HG03097 (cell line): ENCODE results near the gene PFDN4.

ENCODE experiments used
- ATAC-seq: cut with Tn5 transposase; IDR thresholded peaks from one replicate; pipeline ENCODE4 v1.9.1; 2021; ENCODE audit not compliant: unreplicated experiment, low FRiP score

PFDN4 gene

DNA sequence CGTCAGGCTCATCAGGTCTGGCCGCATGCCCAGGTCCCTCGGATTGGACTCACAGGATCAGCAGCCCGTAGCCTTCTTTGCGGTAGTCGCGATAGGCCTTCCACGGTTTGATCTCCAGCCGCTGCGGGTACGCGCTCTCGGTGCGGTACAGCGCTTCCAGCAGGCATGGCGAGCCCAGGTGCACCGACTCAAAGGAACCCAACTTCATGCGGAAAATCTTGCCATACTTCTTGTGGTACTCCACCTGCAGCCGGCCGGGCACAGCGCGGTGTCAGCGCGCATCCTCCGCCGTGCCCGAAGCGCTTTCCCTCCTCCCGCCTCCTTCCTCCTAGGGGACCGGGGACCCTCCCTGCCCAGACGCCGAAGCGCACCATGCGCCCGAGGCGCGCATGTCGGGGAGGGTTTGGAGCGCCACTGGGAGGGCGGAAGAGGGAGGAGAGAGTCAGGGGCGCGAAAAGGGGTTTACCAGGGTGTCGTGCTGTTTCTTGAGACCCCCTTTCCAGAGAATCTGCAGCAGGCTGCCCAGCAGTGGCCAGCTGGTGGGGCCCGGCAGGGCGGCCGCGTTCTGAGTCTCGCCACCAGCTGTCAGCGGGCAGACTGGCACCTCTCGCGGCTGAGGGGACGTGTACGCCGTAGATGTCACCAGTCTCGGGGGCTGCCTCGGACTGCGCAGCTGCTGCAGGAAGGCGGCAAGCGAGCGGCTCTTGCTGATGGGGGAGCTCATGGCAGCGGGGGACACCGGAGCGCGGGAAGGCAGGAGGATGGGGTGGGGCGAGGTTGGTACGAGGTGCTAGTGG is 34.8 kb upstream of the PFDN4 start:
- ATAC-seq: no peak

DNA sequence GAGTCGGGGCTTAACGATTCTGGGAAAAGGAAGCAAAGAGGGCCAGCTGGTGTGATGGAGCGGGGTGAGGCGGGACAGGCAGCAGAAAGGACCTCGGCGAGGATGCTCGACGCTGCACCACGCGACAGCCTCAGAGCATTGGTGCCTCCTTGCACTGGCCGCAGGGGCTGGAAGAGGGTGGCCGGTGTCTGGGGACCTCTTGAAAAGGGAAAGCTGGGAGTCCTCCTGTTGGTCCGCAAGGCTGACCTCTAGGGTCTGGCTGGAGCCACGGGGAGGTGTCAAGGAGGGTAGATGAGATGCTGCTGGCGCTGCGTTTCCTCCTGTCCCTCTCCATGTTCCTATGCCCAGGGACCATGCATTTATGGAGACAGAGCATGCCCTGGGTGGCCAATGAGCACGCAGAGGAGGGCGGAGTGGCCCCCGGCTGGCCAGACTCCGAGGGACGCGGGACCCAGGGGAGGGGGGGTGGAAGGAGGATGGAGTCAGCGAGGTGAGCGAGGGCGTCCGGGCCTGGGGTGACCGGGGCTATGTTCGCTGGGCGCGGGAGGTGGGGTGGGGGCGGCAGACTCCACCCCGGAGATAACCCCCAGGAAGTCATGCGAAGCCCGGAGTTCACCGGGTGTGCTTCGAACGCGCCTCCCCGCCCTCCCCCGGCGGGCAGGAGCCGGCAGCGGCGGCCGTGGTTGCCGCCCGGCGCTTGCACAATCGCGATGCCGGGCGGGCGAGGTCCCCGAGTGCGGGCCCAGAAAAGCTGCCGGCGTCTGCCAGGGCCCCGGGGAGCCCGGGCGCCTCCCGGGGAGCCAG is 34.0 kb upstream of the PFDN4 start, which contains the start of gene CYP24A1:
CYP24A1 (minus strand) TSS at position 334 of the 804 bp plus-strand sequence. CDS start 407 bp downstream, outside the sequence.
- no peak for ATAC-seq

DNA sequence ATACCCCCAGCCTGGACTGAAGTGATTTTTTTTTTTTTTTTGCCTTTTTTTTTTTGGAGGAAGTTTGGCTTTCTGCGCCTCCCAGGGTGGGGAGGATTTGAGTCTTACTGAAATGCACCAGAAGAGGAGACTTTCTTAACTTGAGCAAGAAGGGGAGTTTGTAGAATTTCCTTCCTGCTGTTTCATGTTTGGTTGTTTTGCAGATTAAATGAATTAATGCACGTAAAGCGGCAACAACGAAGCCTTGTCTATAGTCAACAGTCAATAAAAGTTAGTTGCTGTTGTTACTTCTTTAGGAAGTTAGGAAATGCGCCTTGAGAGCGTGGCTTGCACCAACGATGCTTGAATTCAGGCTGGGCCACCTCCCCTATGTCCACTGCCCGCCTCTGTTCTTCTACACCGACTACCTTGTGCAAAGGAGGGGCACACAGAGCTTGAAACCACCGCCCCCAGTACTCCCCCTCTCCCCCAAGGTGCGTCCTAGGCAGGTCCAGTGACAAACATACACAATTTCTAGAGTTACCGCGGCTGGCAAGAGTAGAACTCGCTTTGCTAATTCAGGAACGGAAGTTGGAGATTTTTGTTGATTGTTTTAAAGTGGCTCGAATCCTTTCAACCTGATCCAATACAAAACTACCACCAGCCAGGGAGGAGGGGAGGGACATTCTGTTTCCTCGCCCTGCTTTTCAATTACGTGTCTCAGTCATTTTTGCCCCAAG is 33.3 kb upstream of the PFDN4 start:
- no peak for ATAC-seq

DNA sequence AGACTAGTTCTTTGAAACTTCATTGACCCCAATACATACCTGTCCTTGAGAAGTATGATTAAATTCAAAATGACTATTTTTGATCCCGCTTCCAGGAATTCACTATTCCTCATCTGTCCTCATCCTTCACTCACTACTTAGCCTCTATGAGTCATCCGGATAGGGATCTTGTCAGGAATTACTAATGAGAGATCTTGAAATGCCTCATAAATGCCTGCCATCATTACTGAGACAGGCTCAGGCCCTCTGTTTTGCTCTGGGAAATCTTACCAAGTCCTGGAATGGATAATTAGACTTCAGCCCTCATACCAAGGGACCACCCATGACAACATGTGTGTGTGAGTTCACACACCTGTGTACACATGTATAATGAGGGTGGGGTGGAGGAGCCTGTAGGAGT is 31.3 kb upstream of the PFDN4 start:
- ATAC-seq: no peak

DNA sequence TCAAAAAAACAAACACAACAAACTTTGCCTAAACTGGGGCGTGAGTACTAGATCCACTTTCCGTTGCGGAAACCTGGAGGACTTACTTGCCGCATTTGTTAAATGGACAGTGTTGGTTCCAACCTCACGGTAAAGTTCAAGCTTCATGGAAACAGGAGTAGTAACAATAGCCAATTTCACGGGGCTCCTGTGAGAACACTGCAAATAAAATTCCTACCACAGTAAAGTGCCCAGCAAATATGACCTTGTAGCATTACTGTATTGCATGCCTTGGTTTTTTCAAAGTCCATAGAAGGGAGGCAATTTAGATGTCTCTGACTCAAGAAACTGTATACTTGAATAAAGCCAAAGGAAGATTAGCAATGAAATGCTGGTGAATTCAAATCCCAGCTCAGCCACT is 30.5 kb upstream of the PFDN4 start:
- no peak for ATAC-seq

DNA sequence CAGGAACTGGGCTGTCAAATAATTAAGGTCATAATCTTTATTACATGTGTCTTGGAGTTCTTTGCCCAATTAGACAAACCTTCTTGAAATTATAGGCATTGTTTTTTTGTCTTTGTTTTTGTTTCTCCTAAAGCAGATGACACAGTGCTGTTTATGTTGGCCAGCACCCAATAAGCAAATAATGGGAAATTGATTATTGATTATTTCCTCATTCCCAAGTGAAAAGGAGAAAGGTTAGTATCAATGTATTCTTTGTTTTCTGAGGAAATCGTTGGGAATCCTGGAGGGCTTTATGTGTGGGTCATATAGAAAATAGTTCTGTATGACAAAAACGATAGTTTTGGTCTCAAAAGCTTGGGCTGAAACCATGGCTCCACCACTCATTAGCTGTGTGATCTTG is 29.6 kb upstream of the PFDN4 start:
- no peak for ATAC-seq

DNA sequence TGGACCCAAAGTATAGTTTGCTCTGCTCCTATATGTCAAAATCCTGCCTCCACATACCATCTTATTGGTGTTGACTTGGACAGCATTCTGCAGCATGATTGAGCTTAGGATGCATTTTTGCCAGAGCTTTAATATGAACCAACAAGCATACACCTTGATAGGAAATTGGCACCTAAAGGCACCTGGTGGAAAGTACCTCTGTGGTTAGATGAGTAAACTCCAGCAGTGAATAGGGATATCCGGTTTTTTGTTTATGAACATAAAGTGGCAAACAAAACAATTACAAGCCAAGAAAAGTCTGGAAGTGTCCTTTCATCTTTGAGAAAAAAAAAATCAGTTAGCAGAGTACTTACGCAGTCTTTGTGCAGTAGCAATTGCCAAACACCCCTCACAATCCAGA is 27.9 kb upstream of the PFDN4 start:
- ATAC-seq: no peak

DNA sequence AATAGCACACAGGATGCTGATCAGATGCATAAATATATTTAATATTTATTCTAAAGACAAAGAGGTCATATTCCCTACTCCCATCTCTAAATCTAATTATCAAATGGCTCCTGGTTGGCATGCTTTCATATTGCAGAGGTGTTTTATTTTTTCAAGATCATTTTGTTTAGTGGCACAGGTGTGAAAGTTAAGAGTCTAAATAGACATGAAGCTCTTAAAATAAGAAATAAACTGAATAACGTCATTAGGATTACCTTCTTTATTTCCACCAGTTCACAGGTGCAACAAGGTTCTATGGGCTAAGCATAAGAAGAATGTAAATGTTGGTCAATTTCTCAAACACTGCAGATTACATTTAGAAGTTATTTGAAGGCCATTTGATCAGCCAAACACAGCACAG is 27.0 kb upstream of the PFDN4 start:
- no peak for ATAC-seq

DNA sequence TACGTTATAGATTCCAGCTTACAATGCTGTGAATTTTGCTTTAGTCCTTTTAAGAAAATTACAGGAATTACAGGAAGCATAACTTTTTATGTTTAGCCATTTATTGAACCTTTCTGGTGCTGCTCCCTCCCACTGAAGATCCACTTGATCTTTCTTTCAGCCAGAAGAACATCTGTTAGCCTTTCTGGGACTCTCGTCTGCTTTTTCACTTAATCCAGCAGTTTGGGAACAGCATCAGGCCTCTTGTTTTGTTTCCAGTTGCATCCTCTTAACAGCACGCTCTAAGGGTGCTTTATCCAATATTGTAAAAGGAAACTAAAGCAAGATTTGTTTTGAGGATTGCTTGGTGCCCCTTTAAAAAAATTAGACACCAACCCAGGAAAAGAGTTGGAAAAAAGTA is 23.8 kb upstream of the PFDN4 start:
- ATAC-seq: no peak

DNA sequence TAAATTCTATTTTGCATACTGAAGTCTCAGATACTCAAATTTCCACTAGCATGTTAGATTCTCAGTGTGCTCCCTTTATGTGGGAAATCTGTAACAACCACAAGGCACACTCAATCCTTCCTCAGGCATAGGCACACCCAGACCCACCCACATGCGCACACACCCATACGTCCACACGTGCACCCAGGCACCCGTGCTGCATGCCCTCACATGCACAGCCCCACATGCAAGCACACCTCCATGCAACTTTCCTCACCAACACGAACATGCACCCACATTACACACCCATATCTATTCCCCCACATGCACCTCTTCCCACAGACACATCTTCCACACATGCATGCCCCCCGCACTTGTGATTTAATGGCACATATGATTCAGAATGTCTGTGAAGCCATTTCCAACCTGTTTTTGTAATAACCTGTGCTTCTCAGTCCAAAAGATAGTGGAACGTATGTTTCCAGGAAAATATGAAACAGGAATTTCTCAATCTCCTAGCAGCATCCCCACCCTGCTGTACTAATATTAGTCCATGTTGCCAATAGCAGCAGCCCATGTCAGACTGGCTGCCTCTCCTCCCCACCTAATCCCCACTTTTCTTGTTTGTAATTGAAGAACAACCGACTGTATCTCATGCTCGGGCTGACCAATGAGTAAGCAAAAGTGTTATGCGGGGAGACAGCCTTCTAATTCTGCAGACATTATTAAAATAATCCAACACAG is 22.8 kb upstream of the PFDN4 start:
- no peak for ATAC-seq

DNA sequence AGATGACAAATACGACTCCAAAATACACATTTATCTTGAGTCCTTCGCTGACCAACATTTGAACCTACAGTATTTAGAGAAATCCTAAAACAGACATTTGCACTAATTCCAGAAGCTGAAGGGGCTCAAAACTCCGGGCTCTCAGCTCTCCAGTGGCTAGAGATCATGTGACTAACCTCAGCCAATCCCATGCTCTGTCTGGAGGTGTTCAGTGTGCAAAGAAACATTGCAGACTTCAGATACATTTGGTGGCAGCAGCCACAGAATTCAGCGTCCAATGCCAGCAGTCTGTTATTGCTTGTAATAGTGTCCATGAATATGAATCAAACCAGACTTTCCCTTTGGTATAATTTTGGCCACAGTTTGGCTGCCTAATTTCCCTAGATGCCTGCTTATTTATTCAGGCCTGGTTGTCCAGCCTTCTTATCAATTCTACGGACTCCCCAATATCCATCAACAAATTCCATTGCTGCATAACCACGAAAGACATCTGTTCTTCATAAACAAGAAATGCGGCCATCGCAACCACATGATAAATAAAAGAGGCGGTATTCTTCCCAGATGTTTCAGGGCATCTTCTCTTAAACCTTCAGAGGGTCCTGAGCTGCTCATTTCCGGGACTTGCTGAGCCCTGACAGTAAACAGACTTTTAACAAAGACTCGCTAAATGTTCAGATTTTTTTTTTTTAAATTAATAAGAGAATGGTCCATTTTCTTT is 19.6 kb upstream of the PFDN4 start:
- no peak for ATAC-seq

DNA sequence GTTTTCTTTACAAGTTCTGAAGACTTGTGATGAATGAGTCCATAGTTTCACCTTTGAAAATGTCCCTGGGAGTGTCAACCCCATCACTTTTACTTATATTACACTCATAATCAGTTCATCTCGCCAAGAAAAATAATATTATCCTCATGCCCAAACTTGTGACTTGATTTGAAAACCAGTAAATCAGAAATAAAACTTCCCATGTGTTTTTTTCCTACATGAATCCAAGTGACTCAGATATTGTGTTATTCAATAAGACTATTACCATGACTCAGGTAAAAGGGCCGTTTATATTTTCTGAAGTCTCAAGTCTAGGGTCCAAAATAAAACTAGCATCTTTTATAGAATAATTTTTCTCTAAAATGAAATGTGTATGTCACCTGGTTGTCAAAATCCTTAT is 18.3 kb upstream of the PFDN4 start:
- ATAC-seq: no peak

DNA sequence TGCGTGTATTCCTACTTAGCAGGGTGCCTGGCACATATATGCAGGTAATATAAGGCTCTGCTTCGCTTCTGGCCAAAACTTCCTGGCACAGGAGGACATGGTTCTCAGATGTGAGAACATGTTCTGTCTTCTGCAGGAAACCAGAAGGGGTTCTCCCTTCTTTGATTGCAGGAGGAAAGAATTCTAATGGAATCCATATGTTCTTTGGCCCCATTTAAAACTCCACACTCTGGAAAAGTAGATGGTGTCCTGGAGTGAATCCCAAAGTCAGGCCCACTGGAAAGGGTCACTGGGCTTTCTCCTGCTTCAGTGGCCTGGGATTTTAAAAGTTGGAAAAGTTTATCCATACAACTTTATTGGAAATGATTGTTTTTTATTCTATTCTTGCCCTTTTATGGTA is 17.7 kb upstream of the PFDN4 start:
- ATAC-seq: no peak

DNA sequence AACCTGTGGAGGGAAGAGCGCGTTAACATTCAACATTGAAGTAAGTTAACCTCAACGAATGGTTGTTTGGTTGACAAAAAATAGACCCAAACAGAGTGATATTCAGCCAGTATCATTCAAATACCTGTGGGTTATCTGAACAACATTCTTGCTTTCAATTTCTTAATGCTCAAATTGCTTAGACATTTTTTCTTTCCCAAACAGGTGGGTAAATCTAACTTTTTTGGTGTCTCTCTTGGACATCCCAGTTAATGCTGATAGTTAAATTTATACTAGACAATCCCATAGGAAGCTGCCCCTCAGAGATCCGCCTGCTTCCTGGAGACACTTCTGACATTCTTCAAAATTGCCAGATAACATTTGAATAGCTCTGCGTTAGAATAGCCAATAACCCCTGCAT is 14.1 kb upstream of the PFDN4 start:
- no peak for ATAC-seq

DNA sequence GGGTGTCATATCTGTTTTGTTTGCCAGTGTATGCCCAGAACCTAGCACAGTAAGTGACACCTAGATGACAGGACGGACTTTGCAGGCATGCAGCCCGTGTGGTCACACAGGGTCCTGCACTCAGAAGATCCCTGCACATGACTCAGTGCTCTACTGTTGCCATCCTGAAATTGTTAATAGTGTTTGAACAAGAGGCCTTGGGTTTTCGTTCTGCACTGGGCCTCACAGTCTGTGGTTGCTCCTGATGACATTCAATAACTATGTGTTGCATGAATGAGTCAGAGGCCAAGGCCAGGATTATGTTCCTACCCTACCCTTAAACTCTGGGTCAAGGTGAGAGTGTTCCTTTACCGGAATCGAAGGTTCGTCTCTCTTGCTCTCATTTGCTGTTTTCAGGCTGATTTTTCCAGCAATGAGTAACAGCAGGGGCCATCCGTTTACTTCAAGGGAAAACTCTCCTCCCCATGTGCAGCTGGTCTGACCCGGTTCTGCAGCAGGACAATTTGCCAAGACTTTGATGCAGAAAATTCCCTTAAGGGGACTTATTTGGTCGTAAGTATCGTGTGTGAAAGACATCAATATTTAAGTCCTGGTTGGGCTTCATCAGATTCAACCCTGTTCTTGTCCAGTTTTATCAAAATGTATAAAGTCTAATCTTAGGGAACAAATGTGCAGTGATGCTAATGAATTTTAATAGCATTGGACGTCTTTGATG is 13.0 kb upstream of the PFDN4 start:
- no peak for ATAC-seq

DNA sequence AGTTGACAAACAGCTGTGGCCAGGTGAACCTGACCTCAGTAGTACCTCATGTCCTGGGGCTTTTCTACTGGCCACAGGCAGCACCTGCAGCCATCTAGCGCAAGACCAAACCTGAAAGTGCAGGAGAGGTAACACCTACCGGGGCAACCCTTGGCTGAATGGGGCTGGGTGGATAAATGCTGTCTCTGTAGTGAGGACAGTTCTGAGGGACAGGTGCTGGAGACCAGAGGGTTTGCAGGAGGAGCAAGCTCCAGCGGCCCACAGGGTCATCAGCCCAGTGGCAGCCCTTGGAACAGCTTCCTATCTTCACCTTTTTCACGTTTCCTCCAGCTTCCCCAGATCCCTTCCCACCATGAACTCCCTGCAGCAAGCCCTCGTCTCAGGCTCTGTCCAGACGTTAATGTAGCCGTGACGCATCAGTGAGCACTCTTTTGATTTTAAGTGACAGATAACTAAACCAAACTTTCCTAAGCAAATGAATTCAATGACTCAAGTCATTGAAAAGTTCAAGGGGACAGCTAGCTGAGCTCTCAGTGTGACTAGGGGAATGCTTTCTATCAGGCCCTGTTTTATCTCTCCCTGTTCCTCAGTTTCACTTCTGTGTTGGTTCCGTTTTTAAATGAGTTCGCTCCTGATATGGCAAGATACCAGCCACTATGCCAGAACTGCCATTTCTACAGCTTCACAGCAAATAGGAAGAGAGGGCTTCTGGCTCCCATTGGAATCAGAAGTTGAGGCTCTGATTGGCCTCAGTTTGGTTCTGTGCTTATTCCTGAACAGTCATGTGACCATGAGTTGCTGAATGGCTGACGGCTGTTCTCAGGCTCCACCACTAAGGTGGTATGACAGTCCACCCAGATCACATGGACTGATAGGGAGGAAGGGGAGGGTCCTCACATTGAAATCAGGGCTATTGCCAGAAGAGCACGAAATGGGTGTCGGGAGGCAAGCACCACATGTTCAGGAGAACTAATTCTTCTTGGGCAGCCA is 12.1 kb upstream of the PFDN4 start:
- no peak for ATAC-seq

DNA sequence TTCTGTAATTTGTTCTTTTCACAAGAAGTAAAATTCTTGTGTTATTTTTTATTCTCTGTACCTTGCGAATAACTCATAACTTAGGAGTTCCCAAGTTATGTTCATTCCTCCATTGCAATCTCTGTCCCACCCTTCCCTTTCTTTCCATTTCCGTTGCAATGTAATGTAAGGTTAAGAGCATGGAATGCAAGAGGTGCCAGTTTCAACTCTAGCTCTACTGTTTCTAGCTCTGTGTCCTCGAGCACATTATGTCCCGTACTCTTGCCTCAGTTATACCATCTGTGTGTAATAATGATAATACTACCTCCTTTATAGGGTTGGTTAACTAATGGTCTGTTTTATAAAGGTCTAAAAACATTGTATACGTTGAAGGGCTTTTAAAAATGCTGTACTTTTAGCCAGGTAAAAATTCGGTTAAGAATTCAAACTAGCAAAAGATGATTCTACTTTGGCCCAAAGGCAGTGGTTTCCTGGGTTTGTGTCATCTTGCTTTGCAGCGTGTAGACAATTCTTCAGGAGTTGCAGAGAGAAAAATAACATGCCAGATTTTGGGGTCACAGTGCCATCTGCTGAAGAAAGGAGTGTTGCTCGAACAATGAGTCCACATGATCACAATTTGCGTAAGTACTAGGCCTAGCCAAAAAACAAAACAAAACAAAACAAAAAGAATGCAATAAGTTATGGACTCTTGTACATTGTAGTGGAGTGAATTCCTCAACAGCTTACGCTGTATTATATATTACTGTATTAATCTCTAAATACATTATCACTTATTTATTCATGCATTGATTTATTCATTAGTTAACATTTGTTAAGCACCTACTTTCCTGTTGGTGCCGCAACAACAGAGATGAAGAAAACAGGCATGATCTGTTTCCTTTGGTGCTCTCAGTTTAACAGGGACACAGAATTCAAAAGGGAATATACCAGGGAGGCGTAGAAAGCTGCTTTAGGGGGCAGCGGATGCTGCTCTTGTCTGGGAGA is 10.0 kb upstream of the PFDN4 start:
- no peak for ATAC-seq
